ENCODE measurements around the gene PLXDC1.
"Not testable (repeated sequence)": the region's sequence is repeated elsewhere in the genome, so short reads cannot be mapped to it uniquely, and the experiment has no call there.

The PLXDC1 gene

DNA sequence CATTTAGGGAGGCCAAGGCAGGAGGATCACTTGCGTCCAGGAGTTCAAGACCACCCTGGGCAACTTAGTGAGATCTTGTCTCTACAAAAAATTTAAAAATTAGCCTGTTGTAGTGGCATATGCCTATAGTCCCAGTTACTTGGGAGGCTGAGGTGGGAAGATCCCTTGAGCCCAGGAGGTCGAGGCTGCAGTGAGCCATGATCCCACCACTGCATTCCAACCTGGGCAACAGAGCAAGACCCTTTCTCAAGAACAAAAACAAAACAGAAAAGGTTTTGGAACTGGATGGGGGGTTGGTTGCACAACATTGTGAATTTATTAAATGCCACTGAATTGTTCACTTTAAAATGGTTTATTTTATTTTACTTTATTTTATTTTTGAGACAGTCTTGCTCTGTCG lies 21.2 kb downstream of the PLXDC1 start:
- no peak for DNase-seq (ENCODE audit: low spot score)
- ChIA-PET POLR2A (ENCODE audit: low non-redundant PET) (no interaction called here), CTCF (no interaction called here)
- no peak overlapping the region for H3K27ac ChIP-seq
- TF ChIP-seq, protein P1, sequence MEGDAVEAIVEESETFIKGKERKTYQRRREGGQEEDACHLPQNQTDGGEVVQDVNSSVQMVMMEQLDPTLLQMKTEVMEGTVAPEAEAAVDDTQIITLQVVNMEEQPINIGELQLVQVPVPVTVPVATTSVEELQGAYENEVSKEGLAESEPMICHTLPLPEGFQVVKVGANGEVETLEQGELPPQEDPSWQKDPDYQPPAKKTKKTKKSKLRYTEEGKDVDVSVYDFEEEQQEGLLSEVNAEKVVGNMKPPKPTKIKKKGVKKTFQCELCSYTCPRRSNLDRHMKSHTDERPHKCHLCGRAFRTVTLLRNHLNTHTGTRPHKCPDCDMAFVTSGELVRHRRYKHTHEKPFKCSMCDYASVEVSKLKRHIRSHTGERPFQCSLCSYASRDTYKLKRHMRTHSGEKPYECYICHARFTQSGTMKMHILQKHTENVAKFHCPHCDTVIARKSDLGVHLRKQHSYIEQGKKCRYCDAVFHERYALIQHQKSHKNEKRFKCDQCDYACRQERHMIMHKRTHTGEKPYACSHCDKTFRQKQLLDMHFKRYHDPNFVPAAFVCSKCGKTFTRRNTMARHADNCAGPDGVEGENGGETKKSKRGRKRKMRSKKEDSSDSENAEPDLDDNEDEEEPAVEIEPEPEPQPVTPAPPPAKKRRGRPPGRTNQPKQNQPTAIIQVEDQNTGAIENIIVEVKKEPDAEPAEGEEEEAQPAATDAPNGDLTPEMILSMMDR (conservative IDR thresholded peaks at IDR 0.05; ENCODE audit: low read depth) = no peak

DNA sequence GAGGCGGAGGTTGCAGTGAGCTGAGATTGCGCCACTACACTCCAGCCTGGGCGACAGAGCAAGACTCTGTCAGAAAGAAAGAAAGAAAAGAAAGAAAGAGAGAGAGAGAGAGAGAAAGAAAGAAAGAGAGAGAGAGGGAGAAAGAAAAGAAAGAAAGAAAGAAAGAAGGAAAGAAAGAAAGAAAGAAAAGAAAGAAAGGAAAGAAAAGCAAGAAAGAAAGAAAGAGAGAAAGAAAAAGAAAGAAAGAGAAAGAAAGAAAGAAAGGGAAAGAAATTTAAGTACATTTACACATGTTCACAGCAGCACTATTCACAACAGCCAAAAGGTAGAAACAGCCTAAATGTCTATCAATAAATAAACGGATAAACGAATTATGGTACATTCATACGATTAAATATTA lies 21.9 kb downstream of the PLXDC1 start:
- DNase-seq (ENCODE audit: low spot score); POLR2A ChIA-PET (ENCODE audit: low non-redundant PET); H3K27ac ChIP-seq: not testable (repeated sequence)
- CTCF ChIA-PET = interaction anchor here (0.7 kb wide), 1 partner anchor 113 kb away, joined by 5 read pairs; no protein-coding TSS in a partner anchor

DNA sequence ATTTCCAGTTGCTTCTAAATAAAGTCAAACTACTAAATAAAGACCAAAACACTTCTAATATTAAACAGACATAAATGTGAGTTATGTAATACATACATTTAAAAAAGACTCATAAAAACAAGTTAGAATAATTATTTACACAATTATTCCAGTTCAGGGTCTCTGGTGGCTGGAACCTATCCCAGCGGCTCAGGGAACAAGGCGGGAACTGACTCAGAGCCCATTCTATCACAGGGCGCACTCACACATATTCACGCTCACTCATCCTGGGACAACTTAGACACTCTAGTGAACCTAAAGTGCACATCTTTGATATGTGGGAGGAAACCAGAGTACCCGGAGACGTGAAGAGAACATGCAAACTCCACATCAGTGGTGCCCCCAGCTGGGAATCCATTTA lies 25.0 kb downstream of the PLXDC1 start:
- no peak overlapping the region for H3K27ac ChIP-seq
- CTCF ChIA-PET = no interaction called here
- POLR2A ChIA-PET (ENCODE audit: low non-redundant PET) = no interaction called here
- no peak for DNase-seq (ENCODE audit: low spot score)
- TF ChIP-seq, protein P1 (conservative IDR thresholded peaks at IDR 0.05; ENCODE audit: low read depth) = no peak

DNA sequence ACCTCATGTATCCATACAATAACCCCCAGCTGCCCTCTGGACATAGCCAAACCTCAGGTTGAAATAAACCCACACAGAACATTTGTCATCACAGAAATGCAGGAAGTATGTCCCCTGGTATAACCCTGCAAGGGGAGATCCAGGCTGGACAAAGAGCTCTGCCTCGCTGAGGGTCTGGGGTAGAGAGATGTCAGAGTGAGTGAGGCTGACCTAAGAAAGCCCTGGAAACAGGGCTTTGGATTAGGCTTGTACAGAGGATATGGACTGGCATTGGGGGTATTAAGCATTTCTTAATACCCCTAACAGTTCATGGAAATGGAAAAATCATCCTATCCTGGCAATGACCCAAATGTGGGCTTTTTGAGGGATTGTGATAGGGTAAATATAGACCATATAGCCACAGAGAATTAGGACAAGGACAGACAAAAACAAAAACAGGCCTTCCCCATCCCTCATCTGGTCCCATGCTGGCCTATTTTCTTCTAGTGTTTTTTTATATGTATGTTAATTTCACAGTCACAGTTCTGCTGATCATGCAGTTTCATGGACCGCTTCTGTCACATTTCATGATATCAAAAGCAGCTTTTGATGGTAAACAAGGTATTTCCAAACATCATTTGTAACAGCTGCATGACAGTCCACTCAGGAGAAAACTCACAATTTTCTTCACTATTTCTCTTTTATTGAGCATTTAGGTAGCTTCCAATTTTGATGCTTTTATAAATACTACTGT lies 26.1 kb downstream of the PLXDC1 start:
- TF ChIP-seq, protein P1 (conservative IDR thresholded peaks at IDR 0.05; ENCODE audit: low read depth) = no peak
- ChIA-PET CTCF (no interaction called here), POLR2A (ENCODE audit: low non-redundant PET) (no interaction called here)
- no peak overlapping the region for H3K27ac ChIP-seq
- DNase-seq (ENCODE audit: low spot score) = no peak

DNA sequence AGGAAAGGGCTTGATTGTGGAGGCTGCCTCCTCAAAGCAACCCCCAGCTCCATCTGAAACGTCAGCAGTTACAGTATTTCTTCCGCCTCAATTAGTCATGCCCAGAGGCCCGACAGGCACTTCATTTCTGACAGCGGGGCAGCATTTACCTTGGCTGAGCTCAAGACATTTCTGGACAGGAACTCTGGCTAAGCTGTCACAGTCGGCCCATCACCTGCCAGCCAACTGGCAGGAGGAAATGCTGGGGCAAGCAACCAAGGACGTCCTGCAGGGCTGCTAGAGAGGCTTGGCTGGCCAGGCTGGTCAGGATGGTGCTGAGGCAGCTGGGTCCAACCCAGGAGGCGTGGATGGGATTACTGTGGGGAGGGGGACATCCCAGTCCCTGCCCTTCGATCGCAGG lies 27.8 kb downstream of the PLXDC1 start:
- CTCF ChIA-PET = no interaction called here
- DNase-seq (ENCODE audit: low spot score) = no peak
- POLR2A ChIA-PET (ENCODE audit: low non-redundant PET) = no interaction called here
- TF ChIP-seq, protein P1 (conservative IDR thresholded peaks at IDR 0.05; ENCODE audit: low read depth) = no peak
- no peak overlapping the region for H3K27ac ChIP-seq

DNA sequence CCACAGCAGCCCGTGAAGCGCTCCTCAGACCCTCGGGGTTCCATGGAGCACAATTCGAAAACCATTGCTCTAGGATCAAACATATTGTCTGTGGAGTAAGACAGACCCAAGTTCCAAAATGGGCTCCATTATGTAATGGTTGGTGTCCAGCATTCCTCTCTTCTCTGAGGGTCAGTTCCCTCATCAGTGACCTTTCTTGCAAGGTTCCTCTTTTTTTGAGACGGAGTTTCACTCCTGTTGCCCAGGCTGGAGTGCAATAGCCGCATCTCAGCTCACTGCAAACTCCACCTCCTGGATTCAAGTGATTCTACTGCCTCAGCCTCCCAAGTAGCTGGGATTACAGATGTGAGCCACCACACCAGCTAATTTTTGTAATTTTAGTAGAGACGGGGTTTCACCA lies 28.4 kb downstream of the PLXDC1 start:
- TF ChIP-seq, protein P1 (conservative IDR thresholded peaks at IDR 0.05; ENCODE audit: low read depth) = no peak
- CTCF ChIA-PET = no interaction called here
- POLR2A ChIA-PET (ENCODE audit: low non-redundant PET) = no interaction called here
- no peak for DNase-seq (ENCODE audit: low spot score)
- H3K27ac ChIP-seq = no peak overlapping the region

DNA sequence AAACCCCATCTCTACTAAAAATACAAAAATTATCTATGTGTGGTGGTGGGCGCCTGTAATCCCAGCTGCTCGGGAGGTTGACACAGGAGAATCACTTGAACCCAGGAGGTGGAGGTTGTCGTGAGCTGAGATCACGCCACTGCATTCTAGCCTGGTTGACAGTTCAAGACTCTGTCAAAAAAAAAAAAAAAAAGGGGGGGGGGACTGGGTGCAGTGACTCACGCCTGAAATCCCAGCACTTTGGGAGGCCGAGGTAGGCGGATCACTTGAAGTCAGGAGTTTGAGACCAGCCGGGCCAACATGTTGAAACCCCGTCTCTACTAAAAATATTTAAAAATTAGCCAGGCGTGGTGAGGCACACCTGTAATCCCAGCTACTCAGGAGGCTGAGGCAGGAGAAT lies 29.5 kb downstream of the PLXDC1 start:
- POLR2A ChIA-PET (ENCODE audit: low non-redundant PET); H3K27ac ChIP-seq; DNase-seq (ENCODE audit: low spot score): not testable (repeated sequence)
- CTCF ChIA-PET = interaction anchor here (0.6 kb wide), 1 partner anchor 97 kb away, joined by 3 read pairs; no protein-coding TSS in a partner anchor

Measured in RWPE1 (cell line).